ENCODE measurements around the gene OPCML. TPM values are rescaled to one million over a fixed set of nuclear protein-coding genes. Genes with fewer than 3 reads are reported as not detected.

OPCML gene
- polyA plus RNA-seq, 1 donor from 2014 or later, result 11.6 TPM

DNA sequence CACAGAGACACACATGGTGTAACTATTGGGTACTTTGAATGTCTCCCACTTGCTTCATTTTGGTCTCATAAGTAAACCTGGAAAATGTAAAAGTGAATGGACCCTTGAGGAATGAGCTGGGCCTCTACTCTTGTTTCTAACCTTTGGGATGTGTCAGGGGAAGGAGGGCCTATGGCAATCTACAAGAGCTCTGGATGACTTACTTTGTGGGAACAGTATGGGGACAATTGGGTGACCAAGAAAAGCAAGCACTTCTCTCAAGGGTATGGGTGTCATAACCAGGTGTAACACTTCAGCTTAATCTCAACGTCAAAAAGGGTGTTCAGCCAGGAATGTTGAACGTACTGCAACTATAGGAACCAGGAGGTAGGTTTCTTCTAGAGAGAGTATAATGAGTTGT is 144.0 kb downstream of the OPCML start:
- H3K4me3 ChIP-seq (ENCODE audit: low read length), result no peak overlapping the region
- H3F3A ChIP-seq (ENCODE audit: insufficient read depth, low read length, poor library complexity, severe bottlenecking), result no peaks in the 10 kb centered on the region
- H3K9me2 ChIP-seq (ENCODE audit: insufficient read depth, low read length), result no peaks in the 10 kb centered on the region
- no peak overlapping the region for H3K27ac ChIP-seq (ENCODE audit: low read length)
- no peak overlapping the region for H2AFZ ChIP-seq (ENCODE audit: low read depth, low read length)
- H3K4me2 ChIP-seq (ENCODE audit: low read length), result no peak overlapping the region
- no peaks in the 10 kb centered on the region for H3K9me3 ChIP-seq (ENCODE audit: low read length)
- TF ChIP-seq RAD21 (conservative IDR thresholded peaks at IDR 0.05) (no peak), EP300 (conservative IDR thresholded peaks at IDR 0.05; ENCODE audit: poor library complexity, severe bottlenecking) (no peak), EZH2 (IDR thresholded peaks at IDR 0.05; ENCODE audit: borderline replicate concordance, insufficient read depth, low read length, poor library complexity, severe bottlenecking) (no peak), CTCF (IDR thresholded peaks at IDR 0.05; ENCODE audit: poor library complexity, severe bottlenecking) (no peak), REST (IDR thresholded peaks at IDR 0.05; ENCODE audit: borderline replicate concordance) (no peak), TAF1 (IDR thresholded peaks at IDR 0.05; ENCODE audit: low read depth) (no peak), POLR2AphosphoS5 (IDR thresholded peaks at IDR 0.05) (no peak), SMC3 (conservative IDR thresholded peaks at IDR 0.05; ENCODE audit: poor library complexity) (no peak), MXI1 (conservative IDR thresholded peaks at IDR 0.05; ENCODE audit: poor library complexity, severe bottlenecking) (no peak)
- H3K36me3 ChIP-seq (ENCODE audit: insufficient read depth, low read length), result no peaks in the 10 kb centered on the region
- no peaks in the 10 kb centered on the region for H3K79me2 ChIP-seq (replicated peaks; ENCODE audit: insufficient read depth, low read length)
- H3K9ac ChIP-seq (ENCODE audit: low read length), result no peak overlapping the region
- no peaks in the 10 kb centered on the region for H3K27me3 ChIP-seq (ENCODE audit: insufficient read depth, low read depth, low read length)
- no peaks in the 10 kb centered on the region for H4K20me1 ChIP-seq (ENCODE audit: insufficient read depth)

- Histone ChIP-seq H3K4me3 (ENCODE audit: low read length) (no peak overlapping the region), H3F3A (ENCODE audit: insufficient read depth, low read length, poor library complexity, severe bottlenecking) (no peaks in the 10 kb centered on the region), H4K20me1 (ENCODE audit: insufficient read depth) (no peaks in the 10 kb centered on the region), H3K79me2 (replicated peaks; ENCODE audit: insufficient read depth, low read length) (no peaks in the 10 kb centered on the region), H3K27ac (ENCODE audit: low read length) (no peak overlapping the region), H3K9ac (ENCODE audit: low read length) (no peak overlapping the region), H3K4me2 (ENCODE audit: low read length) (no peak overlapping the region), H3K36me3 (ENCODE audit: insufficient read depth, low read length) (no peaks in the 10 kb centered on the region), H3K9me2 (ENCODE audit: insufficient read depth, low read length) (no peaks in the 10 kb centered on the region), H2AFZ (ENCODE audit: low read depth, low read length) (no peak overlapping the region), H3K9me3 (ENCODE audit: low read length) (no peaks in the 10 kb centered on the region), H3K27me3 (ENCODE audit: insufficient read depth, low read depth, low read length) (no peaks in the 10 kb centered on the region)
- no peak for TF ChIP-seq SMC3 (conservative IDR thresholded peaks at IDR 0.05; ENCODE audit: poor library complexity)
- TF ChIP-seq MXI1 (conservative IDR thresholded peaks at IDR 0.05; ENCODE audit: poor library complexity, severe bottlenecking), result no peak
These were observed 145.4 kb downstream of the OPCML start for GRCh38 chr11:133386852-133387251.

GRCh38 chr11:133386262-133386661 is 146.0 kb downstream of the OPCML start:
- H3K36me3 ChIP-seq (ENCODE audit: insufficient read depth, low read length), result no peaks in the 10 kb centered on the region
- no peak for TF ChIP-seq CTCF (IDR thresholded peaks at IDR 0.05; ENCODE audit: poor library complexity, severe bottlenecking)
- TF ChIP-seq EP300 (conservative IDR thresholded peaks at IDR 0.05; ENCODE audit: poor library complexity, severe bottlenecking), result no peak
- H4K20me1 ChIP-seq (ENCODE audit: insufficient read depth), result no peaks in the 10 kb centered on the region
- H3K9ac ChIP-seq (ENCODE audit: low read length), result no peak overlapping the region
- H3K27ac ChIP-seq (ENCODE audit: low read length), result no peak overlapping the region
- H3K27me3 ChIP-seq (ENCODE audit: insufficient read depth, low read depth, low read length), result no peaks in the 10 kb centered on the region
- no peak overlapping the region for H3K4me2 ChIP-seq (ENCODE audit: low read length)
- no peaks in the 10 kb centered on the region for H3K9me2 ChIP-seq (ENCODE audit: insufficient read depth, low read length)
- H3F3A ChIP-seq (ENCODE audit: insufficient read depth, low read length, poor library complexity, severe bottlenecking), result no peaks in the 10 kb centered on the region
- no peaks in the 10 kb centered on the region for H3K9me3 ChIP-seq (ENCODE audit: low read length)
- H3K79me2 ChIP-seq (replicated peaks; ENCODE audit: insufficient read depth, low read length), result no peaks in the 10 kb centered on the region
- no peak overlapping the region for H3K4me3 ChIP-seq (ENCODE audit: low read length)
- no peak overlapping the region for H2AFZ ChIP-seq (ENCODE audit: low read depth, low read length)
